Endothelial cell of umbilical vein (primary cell): ENCODE results near the gene OR2Y1. TPM values are rescaled to one million over a fixed set of nuclear protein-coding genes. Genes with fewer than 3 reads are reported as not detected.

Source experiments
- BruUV-seq: library from RNA; stranded (reverse); fragments of 400-500 nt; replicated peaks from 2 replicates; lab custom pipeline; 2021; lab: Mats Ljungman, UMichigan
- CTCF ChIA-PET: fragments of 300-600, 350-600 bp; sonication (Branson Sonifier 250); formaldehyde crosslinking; loops from one replicate; lab custom pipeline; 2021; ENCODE audit warnings: antibody characterized with exemption, inconsistent platforms; lab: Charles Lee
- POLR2A ChIA-PET: fragments of 300-600, 350-600 bp; sonication (Branson Sonifier 250); formaldehyde crosslinking; loops from one replicate; lab custom pipeline; 2021; ENCODE audit warnings: antibody characterized with exemption, inconsistent platforms; lab: Charles Lee
- DNase-seq: peaks from one replicate; pipeline ENCODE4 v3.0.0-alpha.2; 2011; ENCODE audit warnings: low read depth, low spot score
- FAIRE-seq: peaks from 2 replicates; lab custom pipeline; 2011; peaks lifted over from hg19 to GRCh38; lab: Jason Lieb, UNC
- H2AFZ ChIP-seq: 2 replicates; pipeline ENCODE4 v1.6.0; 2012; ENCODE audit warnings: low read depth, low read length, control low read depth, inconsistent platforms
- H3K27ac ChIP-seq: 2 replicates; pipeline ENCODE4 v1.5.1; 2011; ENCODE audit warnings: low read depth, mild to moderate bottlenecking, control low read depth, low read length, moderate library complexity; ENCODE audit not compliant: insufficient read depth
- H3K27me3 ChIP-seq, 2 experiments: 2 replicates each; pipeline versions ENCODE4 v1.6.0 to v1.6.1; 2011; ENCODE audit warnings: low read length in 2 of 2, mixed read lengths in 1 of 2; ENCODE audit not compliant: control insufficient read depth in 2 of 2, insufficient read depth in 2 of 2
- H3K36me3 ChIP-seq, 2 experiments: 2 replicates in 1 of 2; 3 replicates in 1 of 2; pipeline ENCODE4 v1.5.1; 2011; ENCODE audit warnings: low read length in 2 of 2, mild to moderate bottlenecking in 1 of 2, moderate library complexity in 1 of 2; ENCODE audit not compliant: control insufficient read depth in 2 of 2, insufficient read depth in 2 of 2; ENCODE audit errors: extremely low read depth in 1 of 2
- H3K4me1 ChIP-seq: 3 replicates; pipeline ENCODE4 v1.5.1; 2011; ENCODE audit warnings: mild to moderate bottlenecking, low read length; ENCODE audit not compliant: control insufficient read depth, insufficient read depth; ENCODE audit errors: extremely low read depth
- H3K4me2 ChIP-seq: 2 replicates; pipeline ENCODE4 v1.6.1; 2011; ENCODE audit warnings: low read length, control low read depth, mixed read lengths; ENCODE audit not compliant: insufficient read depth
- H3K4me3 ChIP-seq, 3 experiments: fragments of 200-600 bp in 1 of 3; sonication (generic), shearing (Covaris generic) in 1 of 3; replicated peaks in 1 of 3; 2 replicates each; pipeline ENCODE4 v1.5.1; 2011 to 2016; ENCODE audit warnings: control low read depth in 3 of 3, low read length in 3 of 3, mild to moderate bottlenecking in 2 of 3, inconsistent platforms in 1 of 3, low read depth in 1 of 3, moderate library complexity in 1 of 3; ENCODE audit not compliant: insufficient read depth in 1 of 3
- H3K79me2 ChIP-seq: 2 replicates; pipeline ENCODE4 v1.6.0; 2012; ENCODE audit warnings: low read length, inconsistent platforms; ENCODE audit not compliant: control insufficient read depth, insufficient read depth
- H3K9ac ChIP-seq: replicated peaks from 2 replicates; pipeline ENCODE3; 2011; ENCODE audit warnings: low read length, control low read depth; ENCODE audit not compliant: insufficient read depth; ENCODE audit errors: extremely low read depth
- H3K9me1 ChIP-seq: replicated peaks from 3 replicates; pipeline ENCODE4 v1.6.0; 2011; ENCODE audit warnings: mild to moderate bottlenecking, low read length; ENCODE audit not compliant: control insufficient read depth, insufficient read depth; ENCODE audit errors: extremely low read depth
- H3K9me3 ChIP-seq: replicated peaks from 2 replicates; pipeline ENCODE4 v1.5.1; 2012; ENCODE audit warnings: low read length, inconsistent platforms; ENCODE audit not compliant: control insufficient read depth, insufficient read depth
- H4K20me1 ChIP-seq: replicated peaks from 2 replicates; pipeline ENCODE3; 2011; ENCODE audit warnings: mild to moderate bottlenecking, low read length; ENCODE audit not compliant: control insufficient read depth, insufficient read depth; ENCODE audit errors: extremely low read depth
- CTCF ChIP-seq, 2 donors: IDR thresholded peaks; 1 replicate in 1 of 2; 2 replicates in 1 of 2; pipeline ENCODE4 v1.5.1; 2011; ENCODE audit warnings: low read length in 2 of 2, mild to moderate bottlenecking in 2 of 2, moderate library complexity in 2 of 2, control low read depth in 1 of 2, inconsistent platforms in 1 of 2, low read depth in 1 of 2; ENCODE audit not compliant: insufficient read depth in 1 of 2; ENCODE audit errors: extremely low read depth in 1 of 2
- EZH2 ChIP-seq: IDR thresholded peaks from 2 replicates; pipeline ENCODE4 v1.6.1; 2012; ENCODE audit warnings: borderline replicate concordance, low read depth, mild to moderate bottlenecking, moderate library complexity, low read length, inconsistent platforms; ENCODE audit not compliant: severe bottlenecking
- GATA2 ChIP-seq: IDR thresholded peaks from 2 replicates; pipeline ENCODE4 v1.7.0; 2011; ENCODE audit warnings: low read depth, mild to moderate bottlenecking, moderate library complexity, mixed read lengths, low read length; ENCODE audit not compliant: insufficient read length, insufficient read depth
- MAX ChIP-seq: IDR thresholded peaks from 2 replicates; pipeline ENCODE4 v1.6.1; 2011; ENCODE audit not compliant: insufficient read depth, insufficient read length
- MYC ChIP-seq: IDR thresholded peaks from one replicate; pipeline ENCODE4 v1.6.1; 2011; ENCODE audit warnings: mild to moderate bottlenecking, low read depth, low read length
- POLR2A ChIP-seq: IDR thresholded peaks from 2 replicates; pipeline ENCODE4 v1.6.1; 2012; ENCODE audit warnings: low read depth, mild to moderate bottlenecking, control low read depth, low read length
- POLR2AphosphoS5 ChIP-seq: IDR thresholded peaks from 2 replicates; pipeline ENCODE4 v1.6.1; 2012; ENCODE audit warnings: low read depth, mild to moderate bottlenecking, control low read depth, low read length, moderate library complexity; ENCODE audit not compliant: insufficient read depth
- dilution Hi-C: fragments of 300-500 bp; cut with MboI; formaldehyde crosslinking; loops from one replicate; pipeline ENCODE4 v1.15.0; 2019; ENCODE audit warnings: low sequenced_read_pairs; ENCODE audit not compliant: extremely low pct_ligation_motif_present
- intact Hi-C: fragments of 100-400 bp; cut with micrococcal nuclease; formaldehyde crosslinking; loops from one replicate; pipeline ENCODE4 v1.10.0; 2022
- polyA plus RNA-seq, 4 experiments: library from polyadenylated mRNA; depleted of rRNA in 3 of 4; stranded (reverse) in 3 of 4; unstranded in 1 of 4; fragments of >200 nt; gene quantifications; 2 replicates each; pipeline versions ENCODE4 v1.2.1 to v1.2.3, GENCODE V29; 2011 to 2012; ENCODE audit warnings: missing spikeins in 1 of 4
- total RNA-seq: library from RNA; stranded (reverse); gene quantifications from 2 replicates; pipeline ENCODE4 v1.2.3, GENCODE V29; 2021

Gene OR2Y1
- total and polyA plus RNA-seq, 2 donors (not counting 3 experiments of a cell fraction or from before 2014, with no cell fraction given) = not detected

GRCh38 chr5:180720486-180720885, 19.4 kb downstream of the OR2Y1 start:
- POLR2A ChIA-PET = no interaction called here
- intact Hi-C loops (no loop called here), dilution Hi-C loops (no loop called here)
- FAIRE-seq = no peak
- Histone ChIP-seq H3K4me1 (no peaks in the 10 kb centered on the region), H3K27ac (no peak overlapping the region), H3K36me3 (no peaks in the 10 kb centered on the region), H3K9ac (no peak overlapping the region), H3K27me3 (no peaks in the 10 kb centered on the region), H3K4me3 (no peak overlapping the region), H3K79me2 (no peaks in the 10 kb centered on the region), H4K20me1 (no peaks in the 10 kb centered on the region), H3K4me2 (no peak overlapping the region), H2AFZ (no peak overlapping the region), H3K9me3 (no peaks in the 10 kb centered on the region), H3K9me1 (no peaks in the 10 kb centered on the region)
- no TSS peak for BruUV-seq
- TF ChIP-seq MAX = no peak
- no peak for TF ChIP-seq MYC
- TF ChIP-seq POLR2A = no peak
- TF ChIP-seq CTCF (IDR thresholded peaks at IDR 0.05; ENCODE audit: extremely low read depth in 1 of 2, insufficient read depth in 1 of 2, low read depth in 1 of 2, low read length in 2 of 2) = no peak
- TF ChIP-seq EZH2 = no peak
- TF ChIP-seq GATA2 = no peak
- no peak for TF ChIP-seq POLR2AphosphoS5
- CTCF ChIA-PET = interaction anchor here (0.7 kb wide), 1 partner anchor 82 kb away, joined by 3 read pairs; no protein-coding TSS in a partner anchor
- DNase-seq = no peak
